B cell (primary cell): Measurements from ENCODE around the gene RAB5B. TPM values are rescaled to one million over a fixed set of nuclear protein-coding genes. Genes with fewer than 3 reads are reported as not detected.
"Not testable (repeated sequence)": the region's sequence is repeated elsewhere in the genome, so short reads cannot be mapped to it uniquely, and the experiment has no call there.

Experiments used
- ATAC-seq: fragments of 200-7000 bp; cut with Tn5 transposase; one replicate; pipeline ENCODE4 v1.10.0; 2021; ENCODE audit warnings: low read depth, mild to moderate bottlenecking, moderate number of reproducible peaks, moderate library complexity
- CTCF ChIA-PET: fragments of 350-600 bp; sonication (Branson Sonifier 250); formaldehyde crosslinking; loops from one replicate; lab custom pipeline; 2021; ENCODE audit warnings: antibody characterized with exemption, inconsistent platforms; lab: Charles Lee
- POLR2A ChIA-PET: fragments of 350-600 bp; sonication (Branson Sonifier 250); formaldehyde crosslinking; loops from one replicate; lab custom pipeline; 2021; ENCODE audit warnings: antibody characterized with exemption; lab: Charles Lee
- DNase-seq: peaks from one replicate; pipeline ENCODE4 v3.0.0; 2013
- H2AFZ ChIP-seq: 2 replicates; pipeline ENCODE4 v1.6.1; 2012; ENCODE audit warnings: mild to moderate bottlenecking, low read depth, low read length; ENCODE audit not compliant: insufficient read depth, poor library complexity, severe bottlenecking
- H3K27ac ChIP-seq, 2 donors: 1 replicate in 1 of 2; 2 replicates in 1 of 2; pipeline ENCODE4 v1.5.1; 2012 to 2013; ENCODE audit warnings: low read length in 2 of 2, mild to moderate bottlenecking in 2 of 2, moderate library complexity in 1 of 2
- H3K27me3 ChIP-seq, 4 experiments: fragments of 200-600 bp in 1 of 4; sonication (generic) in 1 of 4; replicated peaks in 1 of 4; 1 replicate in 2 of 4; 2 replicates in 2 of 4; pipeline versions ENCODE4 v1.6.1 to v1.7.0; 2013 to 2016; ENCODE audit warnings: low read length in 3 of 4, mild to moderate bottlenecking in 2 of 4, mixed read lengths in 1 of 4, moderate library complexity in 1 of 4; ENCODE audit not compliant: insufficient read depth in 4 of 4, control insufficient read depth in 3 of 4; ENCODE audit errors: control extremely low read depth in 1 of 4
- H3K36me3 ChIP-seq, 2 experiments: replicated peaks in 1 of 2; 1 replicate in 1 of 2; 2 replicates in 1 of 2; pipeline versions ENCODE4 v1.6.1 to v1.7.1; 2013; ENCODE audit warnings: low read length in 1 of 2; ENCODE audit not compliant: insufficient read depth in 2 of 2, control insufficient read depth in 1 of 2; ENCODE audit errors: control extremely low read depth in 1 of 2, extremely low read depth in 1 of 2
- H3K4me1 ChIP-seq, 2 donors: fragments of 200-600 bp in 1 of 2; sonication (generic) in 1 of 2; 1 replicate in 1 of 2; 2 replicates in 1 of 2; pipeline versions ENCODE4 v1.5.1 to v1.6.1; 2013 to 2017; ENCODE audit warnings: low read length in 2 of 2; ENCODE audit not compliant: control insufficient read depth in 2 of 2, insufficient read depth in 2 of 2
- H3K4me2 ChIP-seq: replicated peaks from 2 replicates; pipeline ENCODE3; 2012; ENCODE audit warnings: mild to moderate bottlenecking, low read depth, low read length; ENCODE audit not compliant: poor library complexity, severe bottlenecking
- H3K4me3 ChIP-seq, 5 experiments: fragments of 200-600 bp in 1 of 5; sonication (generic) in 1 of 5; 1 replicate in 3 of 5; 2 replicates in 2 of 5; pipeline versions ENCODE4 v1.5.1 to v1.7.0; 2011 to 2016; ENCODE audit warnings: low read length in 4 of 5, mild to moderate bottlenecking in 4 of 5, low read depth in 2 of 5, control low read depth in 1 of 5, moderate library complexity in 1 of 5; ENCODE audit not compliant: insufficient read depth in 1 of 5; ENCODE audit errors: control extremely low read depth in 1 of 5, extremely low read depth in 1 of 5
- H3K79me2 ChIP-seq: fragments of 200-600 bp; sonication (generic); one replicate; pipeline ENCODE4 v1.6.0; 2016; ENCODE audit warnings: low read length; ENCODE audit not compliant: control insufficient read depth, insufficient read depth
- H3K9ac ChIP-seq: fragments of 200-600 bp; sonication (generic); 2 replicates; pipeline ENCODE4 v1.6.1; 2017; ENCODE audit warnings: mild to moderate bottlenecking, low read length, moderate library complexity
- H3K9me3 ChIP-seq, 3 donors: one replicate each; pipeline versions ENCODE4 v1.6.1 to v1.7.1; 2013; ENCODE audit warnings: low read length in 2 of 3; ENCODE audit not compliant: control insufficient read depth in 2 of 3, insufficient read depth in 1 of 3; ENCODE audit errors: control extremely low read depth in 1 of 3
- H4K20me1 ChIP-seq: 2 replicates; pipeline ENCODE4 v1.6.0; 2012; ENCODE audit warnings: mild to moderate bottlenecking, low read length; ENCODE audit not compliant: insufficient read depth, control insufficient read depth, poor library complexity, severe bottlenecking
- H3K27ac Mint-ChIP-seq: one replicate; pipeline ENCODE4 v1.8.0; 2021; ENCODE audit warnings: mixed read lengths
- H3K27me3 Mint-ChIP-seq: one replicate; pipeline ENCODE4 v1.8.0; 2021; ENCODE audit warnings: mixed read lengths
- H3K4me1 Mint-ChIP-seq: one replicate; pipeline ENCODE4 v1.8.0; 2021; ENCODE audit warnings: mixed read lengths
- H3K4me3 Mint-ChIP-seq: one replicate; pipeline ENCODE4 v1.8.0; 2021; ENCODE audit warnings: mixed read lengths
- H3K9me3 Mint-ChIP-seq: one replicate; pipeline ENCODE4 v1.8.0; 2022; ENCODE audit warnings: mixed read lengths; ENCODE audit not compliant: insufficient read depth
- CTCF ChIP-seq: fragments of 200-600 bp; IDR thresholded peaks from one replicate; pipeline ENCODE4 v1.8.0; 2022; ENCODE audit warnings: antibody characterized with exemption, mild to moderate bottlenecking
- EZH2 ChIP-seq: IDR thresholded peaks from 2 replicates; pipeline ENCODE4 v1.6.1; 2012; ENCODE audit warnings: borderline replicate concordance, low read depth, mild to moderate bottlenecking, moderate library complexity, low read length; ENCODE audit not compliant: insufficient read depth, poor library complexity, severe bottlenecking
- WGBS: methylation state at CpG from one replicate; pipeline ENCODE4 v1.1.5; 2013; ENCODE audit warnings: missing lambda C conversion rate; ENCODE audit not compliant: insufficient coverage; 5-methylcytosine and 5-hydroxymethylcytosine counted together
- intact Hi-C: fragments of 100-400 bp; cut with micrococcal nuclease; formaldehyde crosslinking; loops from one replicate; pipeline ENCODE4 v1.10.0; 2022
- polyA plus RNA-seq: library from polyadenylated mRNA; depleted of rRNA; stranded (reverse); fragments of >200 nt; gene quantifications from 2 replicates; pipeline ENCODE4 v1.2.3, GENCODE V29; 2012
- total RNA-seq, 2 donors: library from RNA; stranded (reverse); fragments of 120-200 nt in 1 of 2; gene quantifications; 1 replicate in 1 of 2; 2 replicates in 1 of 2; pipeline versions ENCODE4 v1.2.3 to v1.2.4, GENCODE V29; 2013 to 2022

The RAB5B gene
- total and polyA plus RNA-seq, 2 donors (not counting 1 experiment from before 2014, with no cell fraction given), result 42.1 to 111 TPM

DNA sequence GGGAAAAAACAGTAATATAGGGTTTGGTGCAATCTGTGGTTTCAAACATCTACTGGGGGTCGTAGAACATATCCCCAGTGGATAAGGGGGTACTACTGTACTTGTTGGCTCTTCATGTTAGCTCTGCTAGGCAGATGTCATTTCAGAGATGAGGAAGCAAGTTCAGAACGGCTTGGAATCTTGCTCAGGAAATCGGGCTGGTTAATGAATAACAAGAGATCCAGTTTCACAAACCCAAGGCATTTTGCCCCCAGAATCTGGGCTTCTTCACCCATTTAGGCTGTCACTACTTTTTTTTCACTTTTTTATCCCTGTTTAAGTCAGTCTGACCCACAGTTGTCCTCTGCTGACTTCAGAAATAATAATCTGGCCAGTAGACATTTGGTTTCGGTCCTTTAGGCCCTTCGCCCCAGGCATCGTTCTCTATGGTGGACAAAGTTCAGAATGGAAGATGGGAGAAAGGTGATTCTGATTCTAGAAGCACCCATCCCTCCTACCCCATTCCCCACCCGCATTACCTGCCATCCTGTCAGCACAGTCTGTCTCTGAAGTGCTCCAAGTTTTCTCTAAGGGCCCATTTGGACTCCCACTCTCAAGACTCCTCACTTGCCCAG is 27.7 kb downstream of the RAB5B start:
- no peak overlapping the region for H3K27ac Mint-ChIP-seq
- H3K27me3 Mint-ChIP-seq, result no peaks in the 10 kb centered on the region

DNA sequence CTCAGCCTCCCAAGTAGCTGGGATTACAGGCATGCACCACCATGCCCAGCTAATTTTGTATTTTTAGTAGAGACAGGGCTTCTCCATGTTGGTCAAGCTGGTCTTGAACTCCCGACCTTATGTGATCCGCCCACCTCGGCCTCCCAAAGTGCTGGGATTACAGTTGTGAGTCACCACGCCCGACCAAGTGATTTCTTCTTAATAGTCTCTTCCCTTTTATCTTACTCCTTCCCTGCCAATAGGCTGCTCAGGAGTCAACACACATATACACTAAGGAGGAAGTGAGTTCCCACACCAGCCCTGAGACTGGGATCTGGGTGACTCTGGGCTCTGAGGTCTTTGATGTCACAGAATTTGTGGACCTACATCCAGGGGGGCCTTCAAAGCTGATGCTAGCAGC is 29.5 kb downstream of the RAB5B start:
- peaks cover 11% of the 10 kb centered on the region for H3K4me1 Mint-ChIP-seq
- WGBS, result 100% methylated on average over 3 of the region's 5 CpGs
- H3K9me3 ChIP-seq, H3K4me3 Mint-ChIP-seq, H3K9me3 Mint-ChIP-seq, H3K27me3 Mint-ChIP-seq, H3K79me2 ChIP-seq, H3K27ac Mint-ChIP-seq, H3K27me3 ChIP-seq, intact Hi-C loops, H3K9ac ChIP-seq, POLR2A ChIA-PET, ATAC-seq, H3K27ac ChIP-seq, DNase-seq, H3K4me3 ChIP-seq, H2AFZ ChIP-seq, H3K4me2 ChIP-seq, H3K36me3 ChIP-seq, H4K20me1 ChIP-seq: not testable (repeated sequence)
- CTCF ChIA-PET, result interaction anchor here (0.7 kb wide), 1 partner anchor 292 kb away, joined by 5 read pairs; no protein-coding TSS in a partner anchor
- peaks cover 5 to 11% of the 10 kb centered on the region in 2 donors for H3K4me1 ChIP-seq

More for the DNA sequence above, 27.7 kb downstream of the RAB5B start:
- H3K4me1 Mint-ChIP-seq, result peaks cover 14% of the 10 kb centered on the region
- Histone ChIP-seq H2AFZ (no peak overlapping the region), H3K36me3 (no peaks in the 10 kb centered on the region), H3K4me3 (no peak overlapping the region), H3K4me2 (no peak overlapping the region), H3K27me3 (peaks cover 0 to 4% (median 0%) of the 10 kb centered on the region in 4 experiments), H3K9ac (no peak overlapping the region), H3K9me3 (no peaks in the 10 kb centered on the region), H3K79me2 (no peaks in the 10 kb centered on the region), H3K4me1 (peaks cover 9 to 10% of the 10 kb centered on the region in 2 donors), H3K27ac (no peak overlapping the region), H4K20me1 (no peaks in the 10 kb centered on the region)
- POLR2A ChIA-PET, result interaction anchor here (0.6 kb wide), 1 partner anchor 55 kb away, joined by 5 read pairs; no protein-coding TSS in a partner anchor
- no peak for TF ChIP-seq EZH2
- no peak for TF ChIP-seq CTCF
- DNase-seq (no peak), ATAC-seq (no peak)
- H3K9me3 Mint-ChIP-seq, result no peaks in the 10 kb centered on the region
- H3K4me3 Mint-ChIP-seq, result no peak overlapping the region
- intact Hi-C loops, result no loop called here
- WGBS, result 68% methylated on average over 3 of the region's 7 CpGs
- CTCF ChIA-PET, result no interaction called here
